HG02852 (cell line): ENCODE results near the gene GOPC.

Experiments
- ATAC-seq: cut with Tn5 transposase; IDR thresholded peaks from one replicate; pipeline ENCODE4 v1.9.1; 2021; ENCODE audit warnings: mild to moderate bottlenecking, moderate library complexity; ENCODE audit not compliant: unreplicated experiment

Gene GOPC

GRCh38 chr6:117550078-117550600 is 52.2 kb downstream of the GOPC start:
- no peak for ATAC-seq

DNA sequence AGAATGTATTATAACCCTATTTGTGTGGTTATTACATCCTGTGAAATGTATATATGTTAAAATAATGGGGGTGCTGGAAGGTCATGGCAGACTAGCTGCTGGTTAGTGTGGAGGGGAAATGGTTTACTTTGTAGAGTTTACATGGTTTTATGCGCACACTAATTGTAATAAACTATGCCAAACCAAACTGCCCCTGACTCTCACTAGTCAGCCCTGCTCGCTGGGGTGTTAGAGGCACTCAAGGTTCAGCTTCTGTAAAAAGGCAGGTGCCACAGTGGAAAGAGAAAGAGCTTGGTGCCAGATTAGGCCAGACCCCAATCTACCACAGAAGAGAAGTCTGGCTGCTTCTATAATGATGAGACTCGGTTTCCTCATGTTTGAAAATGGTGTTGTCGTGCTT is 52.7 kb downstream of the GOPC start:
- ATAC-seq: no peak

DNA sequence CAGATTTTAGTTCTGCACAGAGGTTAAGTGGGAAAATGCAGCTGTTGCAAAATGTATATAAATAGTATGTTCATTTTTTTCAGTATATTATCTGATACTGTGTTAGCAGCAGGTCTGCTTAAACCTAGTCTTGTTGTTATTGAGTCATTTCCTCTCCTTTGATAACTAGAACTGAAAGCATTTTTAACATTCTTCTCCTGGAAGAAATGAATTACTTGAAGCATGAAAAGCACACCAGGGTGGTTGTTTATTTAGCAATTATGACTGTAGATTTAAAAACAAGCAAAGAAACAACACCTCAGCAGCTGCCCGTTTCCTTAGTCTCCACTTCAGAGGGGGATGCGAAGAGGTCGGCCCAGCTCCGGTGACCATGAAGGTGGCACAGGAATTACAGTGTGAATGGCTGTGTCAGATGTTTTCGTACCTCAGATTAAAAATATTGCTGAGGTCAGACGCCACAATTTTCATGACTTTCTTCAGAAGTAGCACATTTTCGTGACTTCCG is 53.5 kb downstream of the GOPC start:
- ATAC-seq: peak; percentile 39

DNA sequence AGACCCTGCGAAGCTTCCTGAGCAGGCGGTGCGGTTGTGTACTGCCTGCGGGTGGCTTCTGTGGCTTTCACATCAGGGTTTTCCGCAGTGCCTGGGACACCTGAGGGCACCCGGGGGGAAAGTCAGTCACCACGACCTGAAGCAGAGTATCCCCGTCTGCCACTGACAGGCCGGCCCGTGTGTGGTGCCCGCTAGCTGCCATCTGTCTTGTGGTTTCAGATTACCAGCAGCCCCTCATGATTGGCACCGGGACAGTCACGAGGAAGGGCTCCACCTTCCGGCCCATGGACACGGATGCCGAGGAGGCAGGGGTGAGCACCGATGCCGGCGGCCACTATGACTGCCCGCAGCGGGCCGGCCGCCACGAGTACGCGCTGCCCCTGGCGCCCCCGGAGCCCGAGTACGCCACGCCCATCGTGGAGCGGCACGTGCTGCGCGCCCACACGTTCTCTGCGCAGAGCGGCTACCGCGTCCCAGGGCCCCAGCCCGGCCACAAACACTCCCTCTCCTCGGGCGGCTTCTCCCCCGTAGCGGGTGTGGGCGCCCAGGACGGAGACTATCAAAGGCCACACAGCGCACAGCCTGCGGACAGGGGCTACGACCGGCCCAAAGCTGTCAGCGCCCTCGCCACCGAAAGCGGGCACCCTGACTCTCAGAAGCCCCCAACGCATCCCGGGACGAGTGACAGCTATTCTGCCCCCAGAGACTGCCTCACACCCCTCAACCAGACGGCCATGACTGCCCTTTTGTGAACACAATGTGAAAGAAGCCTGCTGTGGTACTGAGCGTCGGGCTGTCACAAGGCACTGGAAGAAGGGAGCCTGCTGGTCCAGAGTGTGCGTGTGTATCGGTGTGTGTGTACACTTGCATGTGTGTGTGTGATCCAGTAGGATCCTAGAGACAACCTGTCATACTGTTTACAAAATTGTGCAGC is 54.4 kb downstream of the GOPC start:
- ATAC-seq: peak; percentile 40

GRCh38 chr6:117546674-117547073 is 55.6 kb downstream of the GOPC start:
- ATAC-seq: no peak

- ATAC-seq: no peak
Observed at GRCh38 chr6:117545161-117545595, 57.1 kb downstream of the GOPC start.

- no peak for ATAC-seq
Observed at GRCh38 chr6:117544716-117545115, 57.6 kb downstream of the GOPC start.

- ATAC-seq: no peak
Observed at GRCh38 chr6:117542493-117542892, 59.8 kb downstream of the GOPC start.

DNA sequence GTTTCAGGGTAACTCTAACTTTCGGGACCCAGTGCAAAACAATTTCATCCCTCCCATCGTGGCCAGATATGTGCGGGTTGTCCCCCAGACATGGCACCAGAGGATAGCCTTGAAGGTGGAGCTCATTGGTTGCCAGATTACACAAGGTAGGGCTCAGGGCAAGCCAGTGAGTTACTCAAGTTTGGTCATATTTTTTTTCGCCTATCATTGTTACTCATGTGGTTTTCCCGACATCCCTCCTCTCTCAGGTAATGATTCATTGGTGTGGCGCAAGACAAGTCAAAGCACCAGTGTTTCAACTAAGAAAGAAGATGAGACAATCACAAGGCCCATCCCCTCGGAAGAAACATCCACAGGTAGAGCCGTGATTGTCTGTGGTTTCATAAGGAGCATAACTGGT is 61.6 kb downstream of the GOPC start:
- no peak for ATAC-seq

DNA sequence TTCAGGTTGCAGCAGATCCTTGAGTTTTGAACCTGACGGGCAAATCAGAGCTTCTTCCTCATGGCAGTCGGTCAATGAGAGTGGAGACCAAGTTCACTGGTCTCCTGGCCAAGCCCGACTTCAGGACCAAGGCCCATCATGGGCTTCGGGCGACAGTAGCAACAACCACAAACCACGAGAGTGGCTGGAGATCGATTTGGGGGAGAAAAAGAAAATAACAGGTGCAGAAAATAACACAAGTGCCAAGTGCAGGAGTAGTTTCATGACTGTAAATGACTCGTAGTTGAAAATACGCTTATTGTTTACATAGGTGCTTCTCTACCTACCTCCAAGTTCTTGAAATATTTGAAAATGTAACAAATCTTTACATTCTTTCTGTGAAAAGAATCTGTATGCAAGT is 63.7 kb downstream of the GOPC start:
- no peak for ATAC-seq

- ATAC-seq: no peak
Observed at GRCh38 chr6:117536317-117536716, 66.0 kb downstream of the GOPC start.

DNA sequence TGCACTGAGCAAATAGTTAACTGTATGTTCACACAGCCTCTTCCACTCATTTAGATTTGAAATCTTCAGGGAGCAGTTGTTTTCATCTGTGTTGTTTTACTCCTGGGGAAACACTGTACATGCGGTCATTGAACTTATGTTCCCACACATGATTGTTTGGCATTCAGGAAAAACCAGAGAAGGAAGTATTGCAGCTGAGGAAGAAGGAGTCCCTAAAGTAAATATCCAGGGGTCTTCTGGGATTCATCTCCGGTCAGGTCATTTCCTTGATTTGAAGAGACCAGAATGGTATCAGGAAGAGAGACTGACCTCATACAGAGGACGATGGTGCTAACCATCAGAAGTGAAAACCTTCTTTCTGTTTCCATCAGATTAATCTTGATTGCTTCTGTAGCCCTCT is 67.3 kb downstream of the GOPC start:
- no peak for ATAC-seq

DNA sequence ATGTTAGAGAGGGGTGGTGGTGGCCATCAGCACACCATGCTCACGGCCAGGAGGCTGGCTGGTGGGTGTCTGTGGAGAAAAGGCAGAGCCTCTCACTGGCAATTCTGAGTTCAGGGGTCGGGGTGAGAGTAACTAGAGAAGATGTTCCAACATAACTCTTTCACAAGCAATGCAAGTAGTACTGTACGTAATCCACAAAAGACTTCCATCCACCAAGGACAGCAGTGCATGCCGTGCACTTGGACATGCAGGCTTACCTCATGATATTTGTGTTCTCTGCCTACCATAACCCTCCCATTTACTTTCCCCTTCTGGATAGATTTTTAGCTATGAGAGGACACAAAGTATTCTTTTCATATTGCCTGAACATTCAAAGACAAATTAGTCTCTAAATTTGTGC is 68.5 kb downstream of the GOPC start:
- ATAC-seq: no peak

- ATAC-seq: no peak
Observed at GRCh38 chr6:117531809-117532725, 70.2 kb downstream of the GOPC start.

GRCh38 chr6:117531346-117531745 is 71.0 kb downstream of the GOPC start:
- ATAC-seq: no peak

DNA sequence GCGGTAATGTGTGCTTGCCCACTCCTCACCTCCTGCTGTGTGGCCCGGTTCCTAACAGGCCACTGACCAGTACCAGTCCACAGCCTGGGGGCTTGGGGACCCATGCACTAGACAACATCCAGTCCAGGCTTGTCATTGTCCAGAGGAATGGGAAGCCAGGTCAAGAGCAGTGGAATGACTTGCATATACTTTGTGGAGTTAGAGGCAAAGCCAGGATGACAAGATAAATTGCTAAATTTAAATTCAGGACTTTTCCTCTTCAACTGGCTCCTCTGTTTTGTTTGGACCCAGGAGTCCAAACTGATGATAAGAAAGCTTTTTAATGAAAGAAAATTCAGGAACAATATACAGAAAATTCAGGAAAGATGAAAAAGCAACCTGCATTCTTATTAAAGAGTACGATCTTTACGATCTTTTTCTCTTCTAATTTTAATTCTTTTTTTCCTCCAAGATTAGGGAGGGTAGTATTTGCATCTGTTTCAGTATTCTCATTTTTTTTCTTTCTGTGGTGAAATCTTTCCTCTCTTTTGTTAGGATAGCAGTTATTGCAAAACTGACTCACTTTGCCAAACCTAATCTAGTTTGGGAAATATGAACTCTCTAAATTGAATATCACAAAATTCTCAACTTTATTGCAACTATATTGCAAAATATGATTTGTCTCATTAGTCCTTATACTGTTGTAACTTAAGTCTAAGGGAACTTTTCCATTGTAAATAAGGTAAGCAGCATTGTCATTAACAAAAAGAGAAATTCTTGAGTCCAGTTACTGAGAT is 71.7 kb downstream of the GOPC start:
- no peak for ATAC-seq

DNA sequence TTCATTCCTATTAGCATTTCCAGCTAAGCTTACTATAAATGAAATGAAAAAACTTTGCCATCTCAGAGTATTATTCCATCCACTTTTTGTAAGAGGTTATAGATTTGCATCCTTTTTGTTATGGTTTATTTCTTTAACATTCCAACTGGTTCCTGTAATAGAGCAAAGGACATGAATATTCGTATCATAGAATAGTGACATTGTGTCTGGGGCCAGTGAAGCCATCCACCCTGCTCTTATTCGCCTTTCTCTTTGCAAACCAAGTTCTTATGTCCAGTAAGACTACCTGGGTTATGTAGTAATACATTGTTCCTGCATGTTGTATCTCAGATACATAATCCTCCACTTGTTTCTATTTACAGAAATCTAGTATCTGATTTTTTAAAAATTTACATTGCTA is 76.7 kb downstream of the GOPC start:
- no peak for ATAC-seq

DNA sequence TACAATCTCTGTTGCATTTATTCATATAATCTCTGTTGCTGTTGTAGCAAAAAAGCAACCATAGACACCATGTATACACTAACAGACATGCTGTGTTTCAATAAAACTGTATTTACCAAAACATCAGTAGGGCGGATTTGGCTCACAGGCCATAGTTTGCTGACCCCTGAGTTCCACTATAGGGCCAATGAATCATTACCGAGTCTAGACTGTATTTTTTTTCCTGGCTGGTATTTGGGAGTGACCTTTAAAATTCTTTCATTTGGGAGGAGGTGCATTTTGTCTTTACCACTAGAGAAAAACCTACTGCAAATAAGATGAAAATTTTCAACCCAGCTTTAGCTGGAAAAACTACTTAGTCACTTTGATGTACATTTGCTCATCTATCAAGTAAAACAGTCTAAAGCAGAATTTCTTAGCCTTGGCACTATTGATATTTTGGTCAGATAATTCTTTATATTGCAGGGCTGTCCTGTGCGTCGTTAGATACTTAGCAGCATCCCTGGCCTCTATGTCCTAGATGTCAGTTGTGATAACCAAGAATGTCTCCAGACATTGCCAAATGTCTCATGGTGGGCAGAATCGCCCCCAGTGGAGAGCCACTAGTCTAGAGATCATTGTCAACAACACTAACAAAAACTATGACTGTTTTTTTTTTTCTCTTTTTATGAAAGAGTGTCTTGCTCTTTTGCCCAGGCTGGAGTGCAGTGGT is 80.4 kb downstream of the GOPC start:
- ATAC-seq: no peak

GRCh38 chr6:117520603-117521395 is 81.5 kb downstream of the GOPC start:
- no peak for ATAC-seq
